HepG2 (cell line): Measurements from ENCODE around the gene RASA3. TPM values are rescaled to one million over a fixed set of nuclear protein-coding genes. Genes with fewer than 3 reads are reported as not detected.

Experiments
- CREB1 ChIP-seq, 2 experiments: fragments of 450-650 bp in 1 of 2; IDR thresholded peaks; 2 replicates each; pipeline ENCODE4 v1.6.1; 2016 to 2017; ENCODE audit warnings: control low read depth in 1 of 2, mild to moderate bottlenecking in 1 of 2, missing compliant biosample characterization in 1 of 2, missing genetic modification characterization in 1 of 2
- GABPB1 ChIP-seq: IDR thresholded peaks from 2 replicates; pipeline ENCODE4 v1.6.1; 2016; ENCODE audit warnings: mild to moderate bottlenecking, missing genetic modification reagents, moderate library complexity, missing compliant biosample characterization
- HNRNPLL ChIP-seq: fragments of 200-400 bp; formaldehyde crosslinking; IDR thresholded peaks from 2 replicates; pipeline ENCODE4 v1.6.1; 2017; ENCODE audit warnings: mild to moderate bottlenecking, low read depth, low read length; ENCODE audit not compliant: poor library complexity, severe bottlenecking
- REST ChIP-seq, 2 experiments: IDR thresholded peaks; 2 replicates each; pipeline ENCODE4 v1.6.1; 2011 to 2012; ENCODE audit warnings: low read length in 2 of 2, borderline replicate concordance in 1 of 2, low read depth in 1 of 2, mild to moderate bottlenecking in 1 of 2, moderate library complexity in 1 of 2
- TEAD2 ChIP-seq: sonication (generic); formaldehyde crosslinking; IDR thresholded peaks from 2 replicates; pipeline ENCODE4 v1.9.0; 2021; ENCODE audit warnings: missing genetic modification reagents
- ZNF275 ChIP-seq: sonication (generic); formaldehyde crosslinking; IDR thresholded peaks from 2 replicates; pipeline ENCODE4 v1.8.0; 2022; ENCODE audit warnings: missing genetic modification reagents, mild to moderate bottlenecking, inconsistent platforms, borderline replicate concordance
- ZNF644 ChIP-seq: IDR thresholded peaks from 2 replicates; pipeline ENCODE4 v1.6.1; 2016; ENCODE audit warnings: low read depth
- ZNF747 ChIP-seq: sonication (generic); formaldehyde crosslinking; IDR thresholded peaks from 2 replicates; pipeline ENCODE4 v1.8.1; 2023; ENCODE audit warnings: missing genetic modification reagents, mild to moderate bottlenecking, borderline replicate concordance
- polyA plus RNA-seq, 8 experiments: library from polyadenylated mRNA; depleted of rRNA in 3 of 8; stranded (reverse) in 7 of 8; unstranded in 1 of 8; fragments of >200 nt; fragmentation: Illumina TruSeq in 4 of 8; extraction: Trizol in 4 of 8; gene quantifications; 2 replicates each; pipeline versions ENCODE4 v1.2.1 to v1.2.3, GENCODE V29; 2011 to 2016; ENCODE audit warnings: low read depth in 4 of 8, missing spikeins in 1 of 8, mixed read lengths in 1 of 8; ENCODE audit not compliant: insufficient read depth in 1 of 8
- total RNA-seq, 5 experiments: library from RNA; depleted of rRNA; stranded (reverse); fragments of >200 nt; fragmentation: Illumina TruSeq; extraction: Trizol; gene quantifications; 2 replicates each; pipeline ENCODE4 v1.2.3, GENCODE V29; 2016; ENCODE audit warnings: low read depth in 1 of 5
- TF ChIP-seq, protein P1 (sequence below): sonication (generic); formaldehyde crosslinking; IDR thresholded peaks from 2 replicates; pipeline ENCODE4 v1.4.0; 2020; ENCODE audit warnings: missing genetic modification reagents
- TF ChIP-seq, protein P2 (sequence below): sonication (generic); formaldehyde crosslinking; IDR thresholded peaks from 2 replicates; pipeline ENCODE4 v1.9.0; 2021; ENCODE audit warnings: missing genetic modification reagents, borderline replicate concordance
- TF ChIP-seq, protein P3 (sequence below): sonication (generic); formaldehyde crosslinking; IDR thresholded peaks from 2 replicates; pipeline ENCODE4 v1.4.0; 2020; ENCODE audit warnings: mild to moderate bottlenecking, missing genetic modification reagents

The RASA3 gene
- total and polyA plus RNA-seq, 2 of the 13 experiments (the other 11 are each of a cell fraction or from before 2014, with no cell fraction given), result 0.05 TPM; not detected in 1

GRCh38 chr13:113951246-113951999 lies 181.0 kb downstream of the RASA3 start (continued):
- TF ChIP-seq, protein P1, sequence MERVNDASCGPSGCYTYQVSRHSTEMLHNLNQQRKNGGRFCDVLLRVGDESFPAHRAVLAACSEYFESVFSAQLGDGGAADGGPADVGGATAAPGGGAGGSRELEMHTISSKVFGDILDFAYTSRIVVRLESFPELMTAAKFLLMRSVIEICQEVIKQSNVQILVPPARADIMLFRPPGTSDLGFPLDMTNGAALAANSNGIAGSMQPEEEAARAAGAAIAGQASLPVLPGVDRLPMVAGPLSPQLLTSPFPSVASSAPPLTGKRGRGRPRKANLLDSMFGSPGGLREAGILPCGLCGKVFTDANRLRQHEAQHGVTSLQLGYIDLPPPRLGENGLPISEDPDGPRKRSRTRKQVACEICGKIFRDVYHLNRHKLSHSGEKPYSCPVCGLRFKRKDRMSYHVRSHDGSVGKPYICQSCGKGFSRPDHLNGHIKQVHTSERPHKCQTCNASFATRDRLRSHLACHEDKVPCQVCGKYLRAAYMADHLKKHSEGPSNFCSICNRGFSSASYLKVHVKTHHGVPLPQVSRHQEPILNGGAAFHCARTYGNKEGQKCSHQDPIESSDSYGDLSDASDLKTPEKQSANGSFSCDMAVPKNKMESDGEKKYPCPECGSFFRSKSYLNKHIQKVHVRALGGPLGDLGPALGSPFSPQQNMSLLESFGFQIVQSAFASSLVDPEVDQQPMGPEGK (CRISPR knock-in tag), result 0 out of 2 replicates have a peak, but pooled peaks have one; percentile 36
- TF ChIP-seq, protein P2, sequence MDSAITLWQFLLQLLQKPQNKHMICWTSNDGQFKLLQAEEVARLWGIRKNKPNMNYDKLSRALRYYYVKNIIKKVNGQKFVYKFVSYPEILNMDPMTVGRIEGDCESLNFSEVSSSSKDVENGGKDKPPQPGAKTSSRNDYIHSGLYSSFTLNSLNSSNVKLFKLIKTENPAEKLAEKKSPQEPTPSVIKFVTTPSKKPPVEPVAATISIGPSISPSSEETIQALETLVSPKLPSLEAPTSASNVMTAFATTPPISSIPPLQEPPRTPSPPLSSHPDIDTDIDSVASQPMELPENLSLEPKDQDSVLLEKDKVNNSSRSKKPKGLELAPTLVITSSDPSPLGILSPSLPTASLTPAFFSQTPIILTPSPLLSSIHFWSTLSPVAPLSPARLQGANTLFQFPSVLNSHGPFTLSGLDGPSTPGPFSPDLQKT (CRISPR knock-in tag), result no peak
- TF ChIP-seq ZNF747 (no peak), REST (IDR thresholded peaks at IDR 0.05; ENCODE audit: borderline replicate concordance in 1 of 2, low read depth in 1 of 2, low read length in 2 of 2) (peak; percentile 57 to 88), CREB1 (IDR thresholded peaks at IDR 0.05) (no peak), CREB1 (CRISPR knock-in tag; IDR thresholded peaks at IDR 0.05) (no peak), ZNF644 (CRISPR knock-in tag) (no peak), GABPB1 (CRISPR knock-in tag) (peak; percentile 36; the same call in 1 of the 2 replicates), ZNF275 (CRISPR knock-in tag) (no peak), HNRNPLL (peak; percentile 18), TEAD2 (CRISPR knock-in tag) (no peak)
- TF ChIP-seq, protein P3, sequence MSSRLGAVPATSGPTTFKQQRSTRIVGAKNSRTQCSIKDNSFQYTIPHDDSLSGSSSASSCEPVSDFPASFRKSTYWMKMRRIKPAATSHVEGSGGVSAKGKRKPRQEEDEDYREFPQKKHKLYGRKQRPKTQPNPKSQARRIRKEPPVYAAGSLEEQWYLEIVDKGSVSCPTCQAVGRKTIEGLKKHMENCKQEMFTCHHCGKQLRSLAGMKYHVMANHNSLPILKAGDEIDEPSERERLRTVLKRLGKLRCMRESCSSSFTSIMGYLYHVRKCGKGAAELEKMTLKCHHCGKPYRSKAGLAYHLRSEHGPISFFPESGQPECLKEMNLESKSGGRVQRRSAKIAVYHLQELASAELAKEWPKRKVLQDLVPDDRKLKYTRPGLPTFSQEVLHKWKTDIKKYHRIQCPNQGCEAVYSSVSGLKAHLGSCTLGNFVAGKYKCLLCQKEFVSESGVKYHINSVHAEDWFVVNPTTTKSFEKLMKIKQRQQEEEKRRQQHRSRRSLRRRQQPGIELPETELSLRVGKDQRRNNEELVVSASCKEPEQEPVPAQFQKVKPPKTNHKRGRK (CRISPR knock-in tag), result no peak
